Subcutaneous abdominal adipose tissue (tissue), 5 donors: ENCODE data around the gene GAS7.

ENCODE experiments used
- H3K27ac ChIP-seq: one replicate; pipeline ENCODE4 v1.7.0; 2013; ENCODE audit warnings: low read depth, mild to moderate bottlenecking, inconsistent platforms, low read length, moderate library complexity
- H3K27me3 ChIP-seq, 5 donors: one replicate each; pipeline ENCODE4 v1.7.0; 2013; ENCODE audit warnings: low read length in 5 of 5, inconsistent platforms in 1 of 5; ENCODE audit not compliant: control insufficient read depth in 5 of 5, insufficient read depth in 4 of 5
- H3K36me3 ChIP-seq, 5 donors: one replicate each; pipeline ENCODE4 v1.7.0; 2013; ENCODE audit warnings: low read length in 5 of 5; ENCODE audit not compliant: control insufficient read depth in 5 of 5, insufficient read depth in 5 of 5
- H3K4me1 ChIP-seq, 5 donors: one replicate each; pipeline ENCODE4 v1.7.0; 2013; ENCODE audit warnings: low read length in 5 of 5, mild to moderate bottlenecking in 3 of 5, moderate library complexity in 1 of 5; ENCODE audit not compliant: control insufficient read depth in 5 of 5, insufficient read depth in 5 of 5
- H3K4me3 ChIP-seq, 5 donors: one replicate each; pipeline ENCODE4 v1.7.0; 2013; ENCODE audit warnings: low read length in 5 of 5, low read depth in 1 of 5
- H3K9ac ChIP-seq, 5 donors: one replicate each; pipeline ENCODE4 v1.7.0; 2013; ENCODE audit warnings: low read length in 5 of 5, mild to moderate bottlenecking in 4 of 5, moderate library complexity in 3 of 5
- H3K9me3 ChIP-seq, 5 donors: one replicate each; pipeline ENCODE4 v1.7.0; 2013; ENCODE audit warnings: low read length in 5 of 5; ENCODE audit not compliant: control insufficient read depth in 5 of 5
- donor health status: healthy.
- donor health status: healthy.
- donor health status: healthy.
- donor health status: healthy.
- donor health status: healthy.

The GAS7 gene

DNA sequence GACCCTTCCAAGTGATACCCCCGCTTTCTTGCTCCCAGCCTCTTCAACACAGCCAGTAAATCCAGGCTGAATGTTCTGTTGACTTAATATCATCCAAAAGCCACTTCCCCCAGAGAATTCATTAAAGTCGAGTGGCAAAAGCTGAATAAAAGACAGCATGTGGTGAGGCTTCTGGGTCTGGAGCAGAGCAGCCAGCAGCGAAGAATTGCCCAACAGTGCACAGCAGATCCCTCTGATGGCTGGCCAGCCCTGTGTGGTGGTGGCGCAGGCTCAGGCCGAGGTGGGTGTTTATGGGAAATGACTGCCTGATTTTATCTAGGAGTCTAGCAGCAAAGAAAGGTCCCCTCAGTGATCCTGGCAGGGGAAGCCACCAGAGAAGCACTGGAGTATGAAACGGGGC is 263.0 kb downstream of the GAS7 start:
- Histone ChIP-seq H3K36me3 (peaks cover 0 to 54% (median 13%) of the 10 kb centered on the region in 5 donors), H3K4me3 (no peak overlapping the region), H3K4me1 (peaks cover 7 to 34% (median 25%) of the 10 kb centered on the region in 5 donors), H3K9me3 (peaks cover 4 to 9% (median 8%) of the 10 kb centered on the region in 5 donors), H3K27ac (peak overlapping the region; percentile 20), H3K27me3 (no peaks in the 10 kb centered on the region), H3K9ac (peak overlapping the region in 1 of 5 donors; percentile 23)

DNA sequence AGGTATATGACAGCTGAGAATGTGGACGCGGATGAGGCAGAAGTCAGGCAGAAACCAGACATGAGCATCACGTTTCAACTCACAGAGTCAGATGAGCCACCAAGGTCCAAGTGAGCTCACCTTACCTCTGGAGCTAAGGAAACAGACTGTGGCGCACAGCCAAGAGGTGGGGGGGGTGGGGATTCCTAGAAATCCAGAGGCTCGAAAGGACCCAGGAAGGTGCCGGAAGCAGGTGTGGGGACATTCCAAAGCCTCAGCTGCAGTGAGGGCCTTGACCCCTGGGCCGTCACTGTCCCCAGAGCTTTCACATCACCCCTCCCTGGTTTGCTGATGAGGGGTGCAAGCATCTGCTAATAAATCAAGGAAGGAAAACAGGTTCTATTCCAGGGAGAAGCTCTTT is 264.1 kb downstream of the GAS7 start:
- H3K4me3 ChIP-seq, result no peak overlapping the region
- H3K9ac ChIP-seq, result no peak overlapping the region
- peaks cover 0 to 47% (median 11%) of the 10 kb centered on the region in 5 donors for H3K36me3 ChIP-seq
- peaks cover 4 to 9% (median 8%) of the 10 kb centered on the region in 5 donors for H3K9me3 ChIP-seq
- peaks cover 7 to 42% (median 25%) of the 10 kb centered on the region in 5 donors for H3K4me1 ChIP-seq
- no peaks in the 10 kb centered on the region for H3K27me3 ChIP-seq
- no peak overlapping the region for H3K27ac ChIP-seq

DNA sequence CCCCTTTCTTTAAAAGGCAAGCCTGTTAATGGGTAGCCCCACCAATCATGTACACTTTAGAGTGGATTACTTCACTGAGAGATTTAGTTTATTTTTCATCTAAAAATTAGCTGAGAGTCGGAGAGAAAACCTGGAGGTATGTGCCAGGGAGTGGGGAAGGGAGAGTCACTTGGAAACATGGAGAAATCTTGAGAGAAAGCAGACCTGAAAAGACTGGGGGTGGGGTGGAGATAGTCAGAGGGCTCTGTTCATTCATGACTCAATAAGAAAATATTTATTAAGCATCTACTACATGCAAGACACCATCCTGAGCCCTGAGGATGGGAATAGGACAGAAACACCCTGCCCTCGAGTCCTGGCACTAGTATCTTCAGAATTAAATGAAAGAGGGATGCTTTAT is 265.9 kb downstream of the GAS7 start:
- Histone ChIP-seq H3K4me3 (no peak overlapping the region), H3K27ac (no peak overlapping the region), H3K4me1 (peaks cover 9 to 40% (median 23%) of the 10 kb centered on the region in 5 donors), H3K9me3 (no peaks in the 10 kb centered on the region), H3K27me3 (no peaks in the 10 kb centered on the region), H3K9ac (no peak overlapping the region), H3K36me3 (peaks cover 0 to 35% (median 11%) of the 10 kb centered on the region in 5 donors)

DNA sequence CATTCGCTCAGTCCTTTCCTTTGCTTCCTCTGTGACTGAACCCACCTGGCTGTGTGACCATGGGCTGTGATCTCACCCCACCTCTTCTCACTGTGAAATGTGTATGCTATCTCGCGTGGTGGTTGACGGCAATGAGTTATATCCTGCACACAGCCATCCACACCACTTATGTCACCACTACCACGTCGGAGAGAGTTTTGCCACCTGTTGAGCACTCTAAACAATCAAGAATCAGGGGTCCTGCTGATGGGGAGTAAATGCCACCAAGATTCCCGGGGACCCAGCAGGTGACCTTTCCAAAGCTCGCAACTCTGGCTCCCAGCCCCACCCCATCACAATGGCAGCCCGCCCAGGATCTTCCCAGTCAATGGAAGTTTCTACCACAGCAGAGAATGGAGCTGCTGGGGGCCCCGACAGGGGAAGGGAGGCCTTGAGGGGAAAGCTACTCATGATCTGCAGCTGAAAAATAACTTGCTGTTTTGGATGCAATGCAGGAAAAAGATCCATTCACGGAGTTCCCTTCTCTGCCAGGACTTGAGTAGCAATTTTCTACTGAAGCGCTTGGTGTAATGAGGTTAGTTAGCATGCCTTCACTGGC is 267.2 kb downstream of the GAS7 start:
- no peak overlapping the region for H3K27ac ChIP-seq
- H3K36me3 ChIP-seq, result peaks cover 0 to 33% (median 14%) of the 10 kb centered on the region in 5 donors
- peaks cover 3 to 28% (median 13%) of the 10 kb centered on the region in 5 donors for H3K4me1 ChIP-seq
- no peaks in the 10 kb centered on the region for H3K27me3 ChIP-seq
- no peak overlapping the region for H3K4me3 ChIP-seq
- no peaks in the 10 kb centered on the region for H3K9me3 ChIP-seq
- H3K9ac ChIP-seq, result no peak overlapping the region

DNA sequence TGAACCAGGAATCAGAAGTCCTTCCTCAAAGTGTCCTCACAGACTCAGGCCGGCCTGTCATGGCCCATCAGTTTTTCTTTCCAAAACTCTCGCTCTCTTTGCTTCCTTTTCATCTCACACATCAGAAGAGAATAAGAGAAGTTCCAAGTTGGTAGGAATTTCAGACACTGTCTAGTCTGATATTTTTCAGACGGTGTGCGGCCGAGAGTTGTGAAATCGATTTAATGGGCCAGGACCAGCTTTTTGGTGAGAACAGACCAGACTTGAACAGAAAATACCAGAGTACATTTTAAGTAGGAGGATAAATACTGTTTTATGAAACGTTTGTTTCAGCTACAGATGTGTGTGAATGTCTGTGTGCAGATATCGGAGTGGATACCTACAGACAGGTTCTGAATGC is 268.5 kb downstream of the GAS7 start:
- Histone ChIP-seq H3K4me1 (peaks cover 0 to 14% (median 2%) of the 10 kb centered on the region in 5 donors), H3K36me3 (peaks cover 0 to 41% (median 18%) of the 10 kb centered on the region in 5 donors), H3K9ac (no peak overlapping the region), H3K9me3 (no peaks in the 10 kb centered on the region), H3K27me3 (no peaks in the 10 kb centered on the region), H3K27ac (no peak overlapping the region), H3K4me3 (no peak overlapping the region)

DNA sequence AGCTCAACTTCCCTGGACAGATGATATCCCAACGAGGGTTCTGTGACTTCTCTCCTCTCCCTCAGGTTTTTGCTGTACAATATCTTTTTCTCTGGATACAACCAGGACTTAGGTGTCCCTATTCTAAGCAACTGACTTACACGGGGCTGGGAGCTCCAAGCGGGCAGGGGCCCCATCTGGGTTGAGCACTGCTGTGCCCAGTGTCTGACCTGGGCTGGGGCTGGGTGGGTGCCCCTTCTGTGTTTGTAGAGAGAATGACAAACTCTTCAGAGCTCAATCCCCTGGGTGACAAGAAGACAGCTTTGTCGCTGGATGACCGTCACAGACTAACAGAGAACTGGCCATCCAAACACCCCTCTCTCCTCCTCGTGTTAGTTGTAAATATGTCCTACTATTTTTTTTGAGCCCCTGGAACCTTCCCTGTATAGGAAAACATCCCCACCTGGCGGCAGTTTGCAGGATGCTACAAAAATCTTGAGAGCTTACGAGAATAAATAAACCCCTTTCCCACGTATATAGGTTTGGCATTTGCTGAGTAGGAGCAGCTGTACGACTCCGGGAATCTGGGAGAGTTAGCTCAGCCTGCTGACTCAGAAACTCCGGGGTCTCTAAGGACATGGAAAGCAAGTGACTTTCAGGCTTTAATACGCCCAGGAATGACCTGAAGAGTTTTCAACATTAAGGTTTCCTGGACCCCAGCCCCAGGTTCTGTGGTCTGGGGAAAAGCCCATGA is 269.6 kb downstream of the GAS7 start:
- no peaks in the 10 kb centered on the region for H3K9me3 ChIP-seq
- H3K27ac ChIP-seq, result no peak overlapping the region
- no peak overlapping the region for H3K4me3 ChIP-seq
- no peaks in the 10 kb centered on the region for H3K27me3 ChIP-seq
- H3K4me1 ChIP-seq, result peaks cover 0 to 14% (median 2%) of the 10 kb centered on the region in 5 donors
- no peak overlapping the region for H3K9ac ChIP-seq
- peaks cover 0 to 33% (median 17%) of the 10 kb centered on the region in 5 donors for H3K36me3 ChIP-seq

DNA sequence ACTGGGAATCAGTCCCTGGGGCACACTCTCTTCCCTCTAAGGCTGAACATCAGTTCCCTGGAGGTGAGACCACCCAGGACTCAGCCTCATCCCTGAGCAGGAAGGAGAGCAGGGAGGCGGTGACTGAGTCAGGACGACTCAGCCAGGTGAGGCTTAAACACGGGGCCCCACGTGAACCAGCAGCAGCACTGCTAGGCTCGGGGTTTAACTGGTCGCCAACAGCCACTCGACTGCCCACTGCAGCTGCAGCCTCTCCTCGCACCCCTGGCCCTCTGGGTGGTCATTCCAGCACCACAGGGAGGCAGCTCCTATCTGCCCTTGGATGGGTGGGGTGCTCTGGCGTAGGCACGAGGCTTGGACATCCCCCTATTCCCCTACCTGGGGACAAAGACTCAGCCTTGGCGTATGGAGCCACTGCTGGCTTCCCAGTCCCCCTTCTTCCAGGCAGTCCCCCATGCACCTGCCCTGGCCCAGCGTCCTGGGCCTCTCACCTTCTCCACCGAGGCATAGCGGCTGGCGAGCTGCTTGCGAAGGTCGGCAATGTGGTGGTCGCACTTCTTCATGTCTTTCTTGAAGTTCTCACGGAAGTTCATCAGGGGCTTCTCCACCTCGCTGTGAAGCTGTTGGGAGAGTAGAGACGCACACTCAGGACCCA is 272.1 kb downstream of the GAS7 start:
- no peak overlapping the region for H3K27ac ChIP-seq
- H3K9me3 ChIP-seq, result no peaks in the 10 kb centered on the region
- H3K4me1 ChIP-seq, result peaks cover 0 to 14% (median 2%) of the 10 kb centered on the region in 5 donors
- no peaks in the 10 kb centered on the region for H3K27me3 ChIP-seq
- peaks cover 0 to 31% (median 12%) of the 10 kb centered on the region in 5 donors for H3K36me3 ChIP-seq
- H3K9ac ChIP-seq, result no peak overlapping the region
- no peak overlapping the region for H3K4me3 ChIP-seq

DNA sequence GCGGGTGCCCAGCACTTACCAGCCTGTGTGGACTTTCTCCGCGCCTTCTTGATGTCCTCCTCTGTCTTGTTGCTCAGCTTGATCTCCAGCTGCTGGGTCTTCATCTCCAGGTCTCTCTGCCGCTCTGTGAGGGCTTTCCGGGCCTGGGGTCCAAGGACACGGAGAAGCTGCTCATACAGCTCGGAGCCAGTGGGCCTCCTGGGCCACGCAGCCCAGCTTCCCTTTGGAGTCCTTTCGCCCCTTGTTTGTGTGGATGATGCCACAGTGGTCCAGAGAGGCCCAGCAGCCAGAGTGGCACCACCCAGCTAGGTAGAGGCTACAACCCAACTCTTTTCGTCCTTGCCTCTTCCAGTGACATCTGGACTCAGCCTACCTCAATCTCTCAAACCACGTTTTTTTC is 272.9 kb downstream of the GAS7 start:
- Histone ChIP-seq H3K27ac (no peak overlapping the region), H3K4me3 (no peak overlapping the region), H3K27me3 (no peaks in the 10 kb centered on the region), H3K4me1 (peaks cover 0 to 9% (median 2%) of the 10 kb centered on the region in 5 donors), H3K9ac (no peak overlapping the region), H3K9me3 (no peaks in the 10 kb centered on the region), H3K36me3 (peaks cover 0 to 29% (median 9%) of the 10 kb centered on the region in 5 donors)

DNA sequence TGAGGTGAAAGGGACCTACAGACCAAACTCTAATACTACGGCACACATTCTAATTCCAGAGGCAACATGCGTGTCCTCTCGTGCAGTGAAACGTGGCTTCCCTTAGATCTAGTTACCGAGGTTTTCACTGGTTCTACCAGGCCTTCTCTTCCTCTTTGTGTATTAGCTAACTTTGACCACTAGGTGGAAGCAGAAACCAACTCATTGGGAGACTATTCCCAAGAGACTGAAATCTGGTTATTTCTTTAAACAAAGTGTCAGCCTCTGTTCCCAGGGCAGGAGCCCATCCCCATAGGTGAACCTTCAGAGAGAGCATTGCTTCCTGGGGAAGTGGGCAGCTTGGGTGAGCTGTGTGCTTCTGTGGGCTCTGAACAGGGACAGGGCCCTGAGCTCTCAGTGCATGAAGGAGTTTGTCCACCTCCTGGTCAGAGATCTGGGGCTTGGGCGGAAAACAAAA is 273.6 kb downstream of the GAS7 start:
- H3K27ac ChIP-seq, result no peak overlapping the region
- peaks cover 0 to 4% (median 2%) of the 10 kb centered on the region in 5 donors for H3K4me1 ChIP-seq
- H3K4me3 ChIP-seq, result no peak overlapping the region

More for the DNA sequence above, 273.6 kb downstream of the GAS7 start:
- no peaks in the 10 kb centered on the region for H3K27me3 ChIP-seq
- peak overlapping the region in 1 of 5 donors; percentile 30 for H3K9ac ChIP-seq
- peaks cover 0 to 33% (median 9%) of the 10 kb centered on the region in 5 donors for H3K36me3 ChIP-seq
- no peaks in the 10 kb centered on the region for H3K9me3 ChIP-seq
